Middle frontal gyrus (tissue), 1 donor: ENCODE measurements around the gene SUPT4H1.

Experiments used
- DNase-seq: peaks from one replicate; pipeline ENCODE4 v3.0.0-alpha.2; 2015; ENCODE audit warnings: low spot score; ENCODE audit errors: extremely low spot score

SUPT4H1 gene

DNA sequence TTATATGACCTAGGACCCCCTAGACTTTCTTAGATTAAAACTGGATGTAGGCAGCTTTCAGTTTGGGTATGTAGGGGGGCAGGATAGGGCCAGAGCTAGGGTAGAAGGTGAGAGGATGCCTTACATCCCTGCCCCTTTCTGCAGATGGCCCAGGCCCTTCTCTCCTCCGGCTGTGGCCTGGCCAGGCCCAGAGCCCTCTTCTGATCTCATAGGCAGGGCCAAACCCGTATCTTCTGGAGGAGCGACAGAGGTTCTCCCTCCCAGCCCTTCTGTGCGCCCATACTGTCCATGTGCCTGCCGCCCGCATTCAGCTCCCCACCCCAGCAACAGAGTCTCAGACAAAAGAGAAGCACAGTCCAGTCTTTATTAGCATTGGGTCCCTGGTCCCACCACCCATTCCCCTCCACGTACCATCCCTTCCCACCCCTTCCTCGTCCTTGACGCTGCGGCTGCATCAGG is 21.4 kb downstream of the SUPT4H1 start:
- DNase-seq = no peak

DNA sequence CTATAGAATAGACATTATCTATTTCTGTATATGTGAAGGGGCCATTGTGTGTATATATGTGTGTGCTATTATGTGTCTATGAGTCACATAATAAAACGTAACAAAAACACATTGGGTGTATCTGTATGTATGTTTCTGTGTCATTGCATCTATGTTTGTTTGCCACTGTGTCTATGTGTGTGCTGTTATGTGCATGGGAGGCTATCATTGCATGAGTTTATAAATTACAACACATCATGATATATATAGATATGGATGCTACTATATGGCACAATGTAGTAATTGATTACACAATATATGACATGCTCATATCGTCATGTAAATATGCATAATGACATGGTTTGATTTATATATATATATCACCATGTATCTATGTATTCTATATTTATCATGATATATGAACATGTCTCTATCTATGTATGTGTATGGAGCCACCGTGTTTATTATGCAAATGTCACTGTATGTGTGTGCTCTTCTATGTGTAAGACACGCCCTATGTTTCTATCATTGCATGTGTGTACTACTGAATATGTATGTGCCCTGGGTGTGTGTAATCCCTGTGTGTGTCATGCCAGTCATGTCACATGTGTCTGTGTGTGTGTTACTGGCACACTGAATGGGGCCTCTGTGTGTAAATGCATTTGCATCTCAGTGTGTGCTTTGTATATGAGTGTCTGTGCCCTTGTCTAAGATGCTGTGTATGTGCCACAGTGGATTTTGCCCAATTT is 22.0 kb downstream of the SUPT4H1 start:
- no peak for DNase-seq

DNA sequence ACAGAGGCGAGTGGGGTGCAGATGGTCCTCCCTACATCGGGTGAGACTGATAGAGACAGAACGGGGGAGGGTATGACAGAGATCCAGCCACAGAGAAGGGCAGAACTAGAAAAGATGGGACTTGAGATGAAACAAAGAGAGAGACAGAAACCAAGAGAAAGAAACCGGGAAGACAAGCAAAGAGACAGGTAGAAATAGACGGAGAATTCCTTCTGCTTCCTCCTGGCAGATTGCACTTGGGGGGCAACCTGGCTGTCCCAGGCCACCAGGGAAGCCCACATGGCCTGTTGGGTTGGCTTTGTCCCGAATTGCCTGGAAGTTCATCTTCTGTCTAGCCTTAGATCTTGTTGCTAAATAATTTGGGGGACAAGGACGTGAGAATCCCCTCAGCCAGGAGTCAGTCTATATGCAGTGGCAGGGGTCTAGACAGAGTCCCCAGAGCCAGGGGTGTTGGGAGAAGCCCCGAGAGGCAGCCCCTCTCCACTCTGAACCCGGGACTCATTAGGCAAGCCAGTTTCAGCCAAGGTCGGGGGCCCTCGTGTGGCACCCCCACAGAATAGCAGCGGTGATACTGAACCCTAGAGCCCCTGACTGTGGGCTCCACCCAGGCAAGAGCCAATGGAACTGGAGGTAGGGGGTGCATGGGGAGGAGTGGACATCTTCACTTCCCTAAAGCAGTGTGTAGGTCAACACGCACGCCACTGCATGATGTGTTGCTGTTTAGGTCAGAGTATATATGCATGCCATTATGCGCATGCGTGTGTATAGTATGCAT is 22.8 kb downstream of the SUPT4H1 start:
- no peak for DNase-seq

DNA sequence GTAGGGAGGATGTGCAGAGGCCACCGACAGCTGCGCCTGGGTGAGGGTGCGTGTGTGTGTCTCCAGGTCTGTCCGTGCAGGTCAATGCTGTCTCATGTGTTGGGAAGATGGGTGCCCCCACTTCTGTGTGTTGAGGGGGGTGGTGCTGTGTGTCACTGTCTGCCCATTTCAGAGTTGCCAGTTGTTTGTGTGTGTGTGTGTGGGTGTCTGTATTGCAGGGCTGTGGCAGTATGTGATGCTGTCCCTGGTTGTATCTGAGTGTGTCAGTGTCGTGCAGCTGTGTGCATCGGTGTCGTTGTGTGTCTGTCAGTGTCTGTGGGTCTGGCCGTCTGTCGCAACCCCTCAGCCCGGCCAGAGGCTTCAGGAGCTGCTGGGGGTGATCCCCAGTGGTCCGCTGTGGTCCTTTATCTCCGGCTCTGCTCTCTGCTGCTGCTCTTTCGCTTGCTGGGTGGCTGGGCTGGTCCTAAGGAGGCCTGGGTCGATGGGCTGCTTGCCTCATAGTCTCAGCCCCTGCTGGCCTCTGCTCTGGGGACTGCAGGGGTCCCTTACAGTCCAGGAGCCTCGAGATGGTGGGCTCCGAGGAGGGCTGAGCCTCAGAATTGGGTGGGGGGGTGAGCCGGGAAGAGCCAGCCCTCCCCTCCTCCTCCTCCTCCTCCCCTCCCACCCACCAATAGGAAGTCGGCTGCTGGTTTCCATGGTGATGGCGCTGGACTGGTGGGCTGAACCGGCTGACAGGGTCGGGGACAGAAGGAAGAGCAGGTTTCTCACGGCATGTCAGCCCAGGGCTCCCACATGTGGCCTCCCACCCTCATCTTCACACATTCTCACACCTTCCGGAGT is 23.6 kb downstream of the SUPT4H1 start, which contains the start of gene TSPOAP1:
TSS of gene TSPOAP1 (minus strand) at position 601 of the 840 bp plus-strand sequence. CDS start 875 bp downstream, outside the sequence.
- no peak for DNase-seq

DNA sequence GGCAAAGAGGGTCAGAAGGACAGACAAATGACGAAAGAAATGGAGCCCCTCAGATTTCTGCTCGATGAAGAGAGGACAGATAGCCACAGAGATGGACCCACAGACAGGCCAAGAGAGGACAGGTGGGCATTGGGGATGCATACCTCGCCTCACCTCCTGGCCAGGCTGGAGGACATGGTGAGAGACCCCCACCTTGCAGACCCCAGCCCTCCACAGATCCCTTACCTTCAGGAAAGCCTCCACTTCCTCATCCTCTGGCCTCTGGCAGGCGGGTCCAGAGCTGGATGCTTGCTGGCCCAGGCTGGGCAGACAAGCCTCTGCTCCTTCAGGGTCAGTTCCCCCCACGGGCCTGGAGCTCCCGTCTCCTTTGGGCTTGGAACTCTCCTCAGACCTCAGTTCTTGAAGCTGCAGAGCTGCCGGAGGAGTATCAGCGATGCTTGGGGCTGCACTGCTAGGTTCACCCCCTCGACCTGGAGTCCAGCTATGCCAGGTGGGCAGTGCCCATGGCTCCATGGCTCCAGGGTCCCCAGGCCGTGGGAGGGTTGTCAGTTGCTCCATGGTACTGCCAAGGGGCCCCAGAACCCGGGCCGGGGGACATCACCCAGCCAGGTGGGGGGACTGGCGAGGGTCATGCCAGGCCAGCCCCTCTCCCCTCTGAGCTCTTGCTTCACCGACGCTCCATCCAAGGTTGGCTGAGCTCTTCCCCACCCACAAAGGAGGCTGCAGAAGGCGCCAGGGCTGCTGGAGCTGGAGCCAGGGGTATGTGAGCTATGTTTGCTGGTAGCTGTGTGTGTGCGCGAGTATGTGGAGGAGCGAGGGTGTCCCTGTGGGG is 24.4 kb downstream of the SUPT4H1 start:
- DNase-seq = no peak

DNA sequence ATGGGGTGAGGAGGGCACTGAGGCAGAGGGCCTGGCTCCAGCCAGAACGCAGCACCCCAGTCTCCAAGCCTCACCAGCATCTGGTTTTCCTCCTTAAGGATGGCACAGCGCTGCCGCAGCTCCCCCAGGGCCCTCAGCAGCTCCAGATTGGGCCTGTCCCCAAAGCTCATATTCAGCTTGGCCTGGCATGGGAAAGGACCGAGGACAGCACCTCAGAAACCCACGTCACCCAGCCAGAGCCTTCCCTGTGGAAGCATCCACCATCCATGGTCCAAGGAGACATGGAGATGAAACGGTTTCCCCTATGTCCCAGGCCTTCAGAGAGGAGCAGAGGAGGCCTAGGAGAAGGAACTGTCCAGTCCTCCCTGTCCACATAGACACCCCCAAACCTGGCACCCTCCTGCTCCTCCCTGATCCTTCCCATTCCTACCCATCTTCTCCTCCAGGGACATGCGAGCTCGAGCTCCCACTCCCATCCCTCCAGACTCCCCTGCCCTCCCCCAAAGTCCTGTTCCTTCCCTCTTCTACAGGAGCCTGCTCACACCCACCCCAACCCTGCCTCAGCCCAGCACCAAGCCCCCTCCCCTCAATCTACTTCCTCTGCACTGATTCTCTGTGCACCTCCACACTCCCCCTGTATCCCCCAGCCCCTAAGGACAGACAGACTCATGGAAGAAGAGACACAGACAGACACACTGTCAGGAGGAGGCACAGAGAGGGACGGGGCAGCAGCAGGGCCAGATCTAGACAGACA is 25.2 kb downstream of the SUPT4H1 start:
- DNase-seq = no peak

DNA sequence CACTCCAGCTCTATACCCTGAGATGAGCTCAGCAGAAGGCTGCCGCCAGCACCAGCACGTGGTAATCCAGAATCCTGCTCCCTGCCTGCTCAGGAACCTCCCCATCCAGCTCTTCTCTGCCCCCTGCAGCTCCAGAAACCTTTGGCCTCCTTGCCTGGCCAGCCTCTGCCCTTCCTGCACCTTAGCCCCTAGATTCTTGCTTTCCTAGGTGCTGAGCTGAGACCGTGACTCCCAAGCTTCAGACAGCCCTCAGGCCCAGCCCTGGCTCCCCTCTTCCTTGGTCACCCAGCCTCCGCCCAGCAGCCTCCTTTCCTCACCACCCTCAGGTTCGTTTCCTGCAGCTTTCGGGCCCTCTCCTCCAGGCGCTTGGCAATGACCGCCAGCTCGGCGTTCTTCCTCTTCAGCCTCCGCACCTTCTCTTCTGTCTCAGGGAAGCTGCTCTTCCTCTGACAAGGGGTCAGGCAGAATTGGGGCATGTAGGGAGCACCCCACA is 26.0 kb downstream of the SUPT4H1 start:
- DNase-seq = no peak

DNA sequence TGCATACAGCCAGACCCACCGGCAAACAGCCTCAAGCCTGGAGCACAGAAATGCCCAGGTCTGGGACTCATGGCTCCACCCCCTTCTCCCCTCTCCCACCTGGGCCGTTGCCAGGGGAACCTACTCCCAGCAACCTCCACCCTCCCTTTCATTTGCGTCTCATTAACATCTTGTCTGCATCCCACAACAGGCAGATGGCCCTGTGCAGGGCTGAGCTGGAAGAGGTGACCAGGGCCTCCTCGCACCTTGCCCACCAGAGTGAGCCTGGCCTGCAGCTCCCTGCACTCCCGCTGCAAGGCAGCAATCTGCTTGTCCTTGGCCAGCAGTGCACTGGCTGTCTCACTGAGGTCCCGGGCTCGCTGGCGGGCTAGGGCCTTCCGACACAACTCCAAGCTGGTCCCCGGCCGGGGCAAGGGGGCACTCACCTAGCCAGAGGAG is 26.7 kb downstream of the SUPT4H1 start:
- no peak for DNase-seq

DNA sequence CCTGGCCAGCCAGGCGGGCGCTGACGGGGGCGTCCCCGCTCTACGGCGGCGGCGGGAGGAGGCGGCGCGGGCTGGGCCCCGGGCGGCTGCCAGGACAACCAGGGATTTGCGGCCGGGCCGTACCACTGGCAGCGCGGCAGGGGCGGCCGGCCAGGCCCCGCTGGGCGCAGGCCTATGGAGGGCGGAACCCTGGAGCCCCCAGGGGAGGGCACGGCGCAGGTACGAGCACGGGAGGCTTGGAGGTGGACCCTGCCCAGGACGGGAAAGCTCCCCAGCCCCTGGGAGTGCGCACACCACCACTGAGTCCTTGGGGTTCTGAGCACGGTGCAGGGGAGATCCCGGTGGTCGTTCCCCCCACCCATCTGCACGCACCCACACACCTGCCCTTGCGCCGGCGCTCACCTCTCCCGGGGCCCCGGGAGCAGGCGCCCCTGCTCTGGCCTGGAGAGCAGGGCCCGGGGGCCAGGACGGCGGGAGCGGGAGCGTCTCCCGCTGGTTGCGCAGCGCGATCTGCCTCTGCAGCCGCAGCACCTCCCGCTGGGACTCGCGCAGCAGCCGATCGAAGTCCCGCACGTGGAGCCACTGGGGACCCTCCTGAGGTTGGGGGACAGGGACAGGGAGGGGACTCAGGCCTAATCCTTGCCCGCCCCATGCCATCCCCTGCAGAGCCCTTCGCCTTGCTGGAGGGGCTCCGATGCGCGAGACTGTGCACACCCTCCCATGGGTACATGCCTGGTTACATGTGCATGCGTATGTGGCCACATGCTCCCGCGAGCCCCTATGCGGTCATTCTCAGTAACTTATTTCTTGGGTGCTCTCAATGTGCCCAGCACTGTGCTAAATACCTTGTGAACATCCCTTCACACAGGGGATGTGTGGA is 27.4 kb downstream of the SUPT4H1 start:
- no peak for DNase-seq

DNA sequence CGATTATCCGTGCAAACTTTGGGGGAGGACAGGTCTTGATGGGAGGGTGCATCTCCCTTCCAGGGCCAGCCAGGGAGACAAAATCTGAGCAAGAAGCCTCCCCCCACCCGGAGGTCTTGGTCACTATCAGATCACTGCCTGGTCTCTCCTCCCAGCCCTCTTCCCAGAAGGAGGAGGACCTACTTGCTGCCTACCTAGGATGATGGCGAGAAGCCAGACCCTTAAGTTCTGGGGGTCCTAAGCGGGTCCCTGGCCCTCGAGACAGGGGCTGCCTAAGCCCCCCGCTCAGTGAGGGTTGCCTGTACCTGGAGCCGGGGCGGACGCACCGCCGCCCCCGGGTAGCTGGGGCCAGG is 28.0 kb downstream of the SUPT4H1 start:
- DNase-seq = no peak

DNA sequence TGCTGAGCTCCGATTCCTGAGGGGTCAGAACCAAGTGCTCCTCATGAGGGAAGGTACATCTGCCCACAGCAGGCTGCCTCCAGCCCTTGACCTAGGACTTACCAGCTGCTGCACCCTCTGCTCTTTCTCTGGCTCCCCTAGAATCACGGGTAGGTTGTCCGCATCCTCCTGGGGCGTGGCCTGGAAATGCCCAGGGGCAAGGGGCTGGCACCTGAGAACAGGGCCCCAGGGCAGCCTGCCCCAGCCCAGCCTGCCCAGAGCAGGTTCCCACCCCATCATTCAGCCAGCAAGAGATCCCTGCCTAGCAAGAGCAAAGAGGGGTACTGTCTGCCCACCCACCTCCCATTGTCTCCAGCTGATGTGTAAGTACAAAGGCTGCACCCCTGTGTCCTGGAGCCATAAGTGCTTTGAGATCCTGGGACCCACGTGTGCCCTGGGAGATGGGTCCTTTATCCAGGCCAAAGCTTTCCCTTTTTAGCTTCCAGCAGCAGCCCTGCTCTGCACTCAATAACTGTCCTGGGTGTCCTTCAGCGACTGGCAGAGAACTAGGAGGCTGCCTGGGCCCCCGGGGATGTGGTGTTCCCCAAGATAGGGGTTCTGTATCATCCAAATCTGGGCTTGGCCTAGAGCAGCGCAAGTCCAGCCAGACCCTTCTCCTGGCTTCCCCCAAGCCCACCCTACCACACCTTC is 28.5 kb downstream of the SUPT4H1 start:
- no peak for DNase-seq

DNA sequence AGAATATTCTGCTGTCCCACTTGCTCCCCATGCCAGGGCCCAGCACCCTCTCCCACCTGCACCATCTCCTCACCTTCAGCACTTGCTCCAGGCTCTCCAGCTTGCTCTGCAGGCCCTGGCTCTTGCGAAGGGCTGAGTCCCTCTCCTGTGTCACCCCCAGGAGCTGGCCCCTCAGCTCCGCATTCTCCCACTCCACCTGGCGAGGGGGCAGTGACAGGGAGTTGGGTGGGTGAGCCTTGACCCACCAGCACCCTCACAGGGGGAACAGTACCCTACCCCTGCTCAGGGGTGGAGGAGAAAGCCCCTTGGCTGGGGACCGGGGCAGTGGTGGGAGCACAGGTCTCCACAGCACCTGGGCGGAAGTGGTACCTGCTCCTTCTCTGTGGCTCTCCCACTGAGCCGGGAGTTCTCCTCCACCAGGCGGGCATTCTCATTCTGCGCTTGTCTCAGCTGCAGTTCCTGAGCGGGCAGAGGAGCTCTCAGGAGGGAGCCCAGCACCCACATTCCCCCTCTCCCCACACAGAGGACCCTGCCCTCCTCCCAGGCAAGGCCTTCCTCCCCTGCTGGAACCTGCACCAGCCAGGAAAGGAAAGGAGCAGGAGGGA is 29.3 kb downstream of the SUPT4H1 start:
- no peak for DNase-seq

DNA sequence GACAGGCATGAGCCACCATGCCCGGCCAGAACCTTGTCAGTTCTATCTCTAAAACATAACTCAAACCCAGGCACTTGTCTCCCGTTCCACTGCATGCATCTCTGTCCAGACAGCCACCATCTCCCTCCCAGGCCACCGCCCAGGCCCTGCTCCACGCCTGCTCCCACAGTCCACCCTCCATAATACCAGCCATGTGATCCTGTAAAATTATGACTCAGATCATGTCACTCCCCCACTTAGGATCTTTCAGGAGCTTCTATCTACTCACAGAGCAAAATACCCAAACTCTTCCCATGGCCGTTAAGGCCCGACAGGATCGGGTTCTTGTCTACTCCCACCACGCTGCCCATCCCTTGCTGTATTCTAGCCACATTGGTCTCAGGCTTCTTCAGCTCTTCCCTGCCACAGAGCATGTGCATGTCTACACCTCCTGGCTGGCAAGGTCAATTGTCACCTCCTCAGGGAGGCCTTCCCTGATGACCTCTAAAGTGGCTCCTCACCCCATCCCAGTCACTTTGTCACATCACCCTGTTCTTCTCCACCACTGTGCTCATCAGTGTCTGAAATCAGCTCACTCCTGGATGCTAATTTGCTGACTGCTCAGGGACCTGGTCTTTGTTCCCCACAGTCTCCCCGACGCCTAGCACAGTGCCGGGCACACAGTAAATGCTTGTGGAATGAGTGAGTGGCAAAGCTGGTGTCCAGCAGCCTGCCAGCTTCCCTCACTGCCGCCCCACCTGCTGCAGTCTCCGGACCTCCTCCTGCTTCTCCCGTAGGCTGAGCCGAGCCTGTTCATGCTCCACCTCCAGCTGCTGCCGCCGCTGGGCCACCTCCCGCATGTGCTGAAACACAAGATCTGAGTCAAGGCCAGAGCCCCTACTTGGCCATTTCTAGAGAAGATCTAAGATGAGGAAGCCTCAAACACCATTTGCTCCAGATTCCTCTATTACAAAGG is 30.2 kb downstream of the SUPT4H1 start:
- DNase-seq = no peak

DNA sequence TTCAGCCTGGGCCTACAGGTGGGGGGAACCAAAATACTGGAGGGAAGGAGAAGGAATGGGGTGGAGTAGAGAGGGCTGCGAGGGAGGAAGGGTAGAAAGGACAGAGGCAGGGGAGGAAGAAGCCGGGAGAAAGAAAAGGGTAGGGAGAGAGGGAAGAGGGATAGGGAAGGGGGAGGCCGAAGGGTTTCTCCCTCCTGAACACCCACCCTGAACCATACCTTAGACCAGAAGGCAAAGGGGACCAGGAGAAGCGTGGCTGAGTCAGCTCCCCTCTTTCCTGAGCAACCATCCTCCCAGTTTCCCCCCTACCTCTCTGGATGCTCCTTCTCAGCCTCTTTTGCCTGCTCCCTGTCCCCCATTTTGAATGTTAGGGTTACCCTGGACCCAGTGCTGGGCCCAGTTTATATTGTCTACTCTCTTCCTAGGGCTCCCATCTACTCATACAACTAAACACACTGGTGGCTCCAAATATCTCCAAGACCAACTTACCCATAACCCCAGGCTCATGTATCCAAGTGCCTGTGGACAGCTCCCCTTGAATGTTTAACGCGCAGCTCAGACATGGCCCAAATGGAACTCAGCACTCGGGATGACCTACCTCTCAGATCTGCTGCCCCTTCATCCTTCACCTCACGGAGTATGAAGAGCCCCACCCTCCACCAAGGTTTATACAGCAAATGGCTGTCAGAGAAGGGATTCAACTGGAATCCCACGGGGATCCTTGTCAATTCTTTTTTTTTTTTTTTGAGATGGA is 31.3 kb downstream of the SUPT4H1 start:
- no peak for DNase-seq

DNA sequence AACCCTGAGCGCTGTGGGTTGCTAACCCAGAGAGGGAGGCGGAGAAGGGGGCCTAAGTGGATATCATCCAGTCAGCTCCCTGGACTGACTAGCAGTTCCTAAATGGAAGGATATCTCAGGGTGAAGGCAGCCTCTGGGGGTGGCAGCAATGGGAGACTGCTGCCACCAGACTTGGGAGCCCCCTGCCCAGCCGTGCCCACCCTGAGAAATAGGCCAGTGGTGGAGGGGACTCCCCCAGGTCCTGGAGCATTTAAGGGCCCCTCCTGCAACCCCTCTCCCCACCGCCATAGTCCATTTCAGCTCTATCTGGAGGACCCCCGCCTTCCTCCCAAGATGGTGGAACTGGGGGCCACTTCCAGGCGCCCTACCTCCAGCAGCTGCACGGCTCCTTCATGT is 31.8 kb downstream of the SUPT4H1 start:
- DNase-seq = no peak
